Measurements from ENCODE around the gene HSPBAP1.

Gene HSPBAP1, protein sequence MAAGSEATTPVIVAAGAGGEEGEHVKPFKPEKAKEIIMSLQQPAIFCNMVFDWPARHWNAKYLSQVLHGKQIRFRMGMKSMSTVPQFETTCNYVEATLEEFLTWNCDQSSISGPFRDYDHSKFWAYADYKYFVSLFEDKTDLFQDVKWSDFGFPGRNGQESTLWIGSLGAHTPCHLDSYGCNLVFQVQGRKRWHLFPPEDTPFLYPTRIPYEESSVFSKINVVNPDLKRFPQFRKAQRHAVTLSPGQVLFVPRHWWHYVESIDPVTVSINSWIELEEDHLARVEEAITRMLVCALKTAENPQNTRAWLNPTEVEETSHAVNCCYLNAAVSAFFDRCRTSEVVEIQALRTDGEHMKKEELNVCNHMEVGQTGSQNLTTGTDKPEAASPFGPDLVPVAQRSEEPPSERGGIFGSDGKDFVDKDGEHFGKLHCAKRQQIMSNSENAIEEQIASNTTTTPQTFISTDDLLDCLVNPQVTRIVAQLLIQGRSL

DNA sequence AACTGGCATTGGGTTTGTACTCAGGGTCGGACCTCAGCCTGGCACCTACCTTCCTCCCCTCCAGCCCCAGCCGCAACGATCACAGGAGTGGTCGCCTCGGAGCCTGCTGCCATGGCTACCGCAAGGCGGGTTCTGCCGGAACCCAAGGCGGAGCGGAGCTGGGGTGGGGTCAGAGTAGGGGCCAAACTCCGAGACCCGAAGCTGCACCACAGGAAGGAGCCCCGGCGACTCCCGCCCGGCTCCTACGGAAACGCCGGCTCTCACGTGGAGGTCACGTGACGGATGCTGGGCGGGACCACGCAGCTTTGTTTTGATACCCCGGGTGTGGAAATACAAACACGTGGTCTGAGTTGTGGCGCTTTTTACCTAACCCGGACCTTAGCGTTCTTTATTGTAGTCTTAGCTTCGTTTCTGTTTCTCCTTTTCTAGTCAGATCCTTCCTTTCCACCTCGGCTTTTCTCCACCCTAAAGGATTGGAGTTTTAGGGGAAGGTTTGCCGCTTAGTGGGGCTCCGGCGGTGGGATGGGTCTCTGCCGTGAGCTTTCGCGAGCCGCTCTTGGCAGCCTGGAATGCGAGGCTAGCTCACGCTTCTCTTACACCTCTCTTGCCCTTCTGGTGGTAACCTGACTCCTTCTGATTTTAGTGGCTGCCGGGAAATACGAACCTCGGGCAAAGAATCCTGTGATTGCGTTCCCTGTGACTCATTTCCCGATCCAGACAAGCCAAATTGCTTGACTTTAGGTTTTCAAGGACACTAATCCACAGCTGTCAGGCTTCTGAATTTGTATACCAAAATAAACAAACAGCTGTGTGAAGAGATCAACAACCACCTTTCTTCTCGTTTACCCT lies at the start of gene HSPBAP1:
Gene HSPBAP1, minus strand, starts transcription at position 264 of the 849 bp plus-strand sequence. Its CDS starts 151 bp downstream, at position 113.
- DNase-seq: no peak

DNA sequence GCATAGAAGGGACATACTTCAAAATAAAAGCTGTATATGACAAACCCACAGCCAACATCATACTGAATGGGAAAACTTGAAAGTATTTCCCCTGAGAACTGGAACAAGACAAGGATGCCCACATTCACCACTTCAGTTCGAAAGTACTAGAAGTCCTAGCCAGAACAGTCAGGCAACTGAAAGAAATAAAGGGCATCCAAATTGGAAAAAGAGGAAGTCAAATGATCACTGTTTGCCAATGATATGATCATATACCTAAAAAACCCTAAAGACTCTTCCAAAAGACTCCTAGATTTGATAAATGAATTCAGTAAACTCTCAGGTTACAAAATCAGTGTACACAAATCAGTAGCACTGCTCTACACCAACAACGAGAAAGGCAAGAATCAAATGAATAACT lies 42.0 kb upstream of the HSPBAP1 start:
- DNase-seq: no peak

GRCh38 chr3:122828281-122828680 lies 34.6 kb upstream of the HSPBAP1 start:
- DNase-seq: no peak

DNA sequence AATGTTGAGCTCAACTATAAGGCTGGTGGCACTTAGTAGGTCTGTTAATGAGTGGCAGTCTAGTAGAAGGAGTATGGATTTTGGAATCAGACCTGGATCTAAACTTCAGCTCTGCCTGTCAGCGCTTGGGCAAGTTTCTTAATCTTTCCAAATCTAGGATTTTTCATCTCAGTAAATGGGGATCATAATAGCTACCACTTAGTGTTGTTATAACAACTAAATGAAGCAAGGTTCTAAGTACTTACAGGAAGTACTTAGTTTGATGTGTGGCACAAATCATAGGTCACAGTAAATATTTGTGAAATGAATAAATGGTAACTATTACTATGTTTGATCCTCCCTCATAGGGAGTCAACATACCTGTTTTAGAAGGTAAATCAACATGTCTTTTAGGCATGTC lies 32.6 kb upstream of the HSPBAP1 start:
- DNase-seq: no peak

GRCh38 chr3:122825460-122825859 lies 31.8 kb upstream of the HSPBAP1 start:
- no peak for DNase-seq

DNA sequence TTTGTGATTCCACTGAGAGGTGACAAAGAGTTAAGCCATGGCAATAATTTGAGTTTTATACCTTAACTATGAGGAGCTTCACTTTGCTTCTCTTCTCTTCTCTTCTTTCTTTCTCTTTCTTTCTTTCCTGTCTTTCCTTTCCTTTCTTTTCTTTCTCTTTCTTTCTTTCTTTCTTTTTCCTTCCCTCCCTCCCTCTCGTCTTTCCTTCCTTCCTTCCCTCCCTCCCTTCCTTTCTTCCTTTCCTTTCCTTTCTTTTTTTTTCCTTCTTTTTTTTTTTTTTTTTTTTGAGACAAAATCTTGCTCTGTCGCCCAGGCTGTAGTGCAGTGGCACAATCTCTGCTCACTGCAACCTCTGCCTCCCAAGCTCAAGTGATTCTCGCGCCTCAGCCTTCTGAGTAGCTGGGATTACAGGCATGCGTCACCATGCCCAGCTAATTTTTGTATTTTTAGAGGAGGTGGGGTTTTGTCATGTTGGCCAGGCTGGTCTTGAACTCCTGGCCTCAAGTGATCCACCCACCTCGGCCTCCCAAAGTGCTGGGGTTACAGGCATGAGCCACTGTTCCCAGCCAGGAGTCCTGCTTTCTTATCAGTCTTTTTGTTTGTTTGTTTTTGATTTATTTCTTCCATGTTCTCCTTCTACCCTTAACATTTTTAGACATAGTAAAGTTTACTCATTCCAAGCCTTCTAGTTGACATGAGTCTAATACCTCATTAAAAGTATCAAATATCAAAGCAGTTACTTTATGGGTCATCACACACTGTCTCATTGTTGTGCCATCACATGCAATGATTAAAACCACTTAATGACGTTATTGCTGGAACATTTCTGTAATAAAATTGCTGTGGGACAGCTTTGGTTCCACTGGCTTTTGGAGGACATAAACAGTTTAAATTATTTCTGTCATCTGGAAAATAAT lies 31.1 kb upstream of the HSPBAP1 start:
- DNase-seq: no peak

DNA sequence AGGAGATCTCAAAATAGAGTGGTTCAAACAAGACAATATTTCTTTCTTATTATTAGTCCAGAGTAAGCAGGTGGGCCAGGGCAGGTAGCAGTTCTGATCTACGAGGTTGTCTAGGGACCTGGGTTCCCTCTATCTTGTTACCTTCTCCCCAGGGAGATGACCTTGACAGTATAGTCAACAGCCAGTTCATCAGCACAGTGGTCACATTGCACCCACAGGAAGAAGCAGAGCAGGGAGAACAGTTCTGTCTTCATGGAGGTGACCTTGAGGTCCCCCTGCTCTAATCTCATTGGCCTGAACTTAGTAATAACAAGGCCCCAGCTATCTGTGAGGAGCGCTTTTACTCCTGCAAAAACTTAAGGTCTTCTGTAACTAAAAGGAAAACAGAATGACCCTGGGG lies 23.0 kb upstream of the HSPBAP1 start:
- no peak for DNase-seq

GRCh38 chr3:122810734-122811133 lies 17.1 kb upstream of the HSPBAP1 start:
- peak; percentile 1 for DNase-seq

DNA sequence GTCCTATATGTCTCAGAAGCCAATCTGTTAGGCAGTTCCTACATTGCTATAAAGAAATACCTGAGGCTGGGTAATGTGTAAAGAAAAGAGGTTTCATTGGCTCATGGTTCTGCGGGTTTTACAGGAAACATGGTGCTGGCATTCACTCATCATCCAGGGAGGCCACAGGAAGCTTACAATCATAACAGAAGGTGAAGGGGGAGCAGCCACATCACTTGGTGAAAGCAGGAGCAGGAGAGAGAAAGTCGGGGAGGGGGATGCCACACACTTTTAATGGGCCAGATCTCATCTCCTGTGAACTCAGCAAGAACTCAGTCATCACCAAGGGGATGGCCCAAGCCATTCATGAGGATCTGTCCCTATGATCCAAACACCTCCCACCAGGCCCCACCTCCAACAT lies 10.3 kb upstream of the HSPBAP1 start:
- DNase-seq: no peak

- DNase-seq: no peak
Measured at GRCh38 chr3:122802323-122802722, 8.7 kb upstream of the HSPBAP1 start.

GRCh38 chr3:122800706-122801237 lies 7.1 kb upstream of the HSPBAP1 start:
- no peak for DNase-seq

- no peak for DNase-seq
Measured at GRCh38 chr3:122800031-122800430, 6.4 kb upstream of the HSPBAP1 start.

- DNase-seq: no peak
Measured at GRCh38 chr3:122799322-122799721, 5.7 kb upstream of the HSPBAP1 start.

GRCh38 chr3:122797291-122797690 lies 3.7 kb upstream of the HSPBAP1 start:
- no peak for DNase-seq

DNA sequence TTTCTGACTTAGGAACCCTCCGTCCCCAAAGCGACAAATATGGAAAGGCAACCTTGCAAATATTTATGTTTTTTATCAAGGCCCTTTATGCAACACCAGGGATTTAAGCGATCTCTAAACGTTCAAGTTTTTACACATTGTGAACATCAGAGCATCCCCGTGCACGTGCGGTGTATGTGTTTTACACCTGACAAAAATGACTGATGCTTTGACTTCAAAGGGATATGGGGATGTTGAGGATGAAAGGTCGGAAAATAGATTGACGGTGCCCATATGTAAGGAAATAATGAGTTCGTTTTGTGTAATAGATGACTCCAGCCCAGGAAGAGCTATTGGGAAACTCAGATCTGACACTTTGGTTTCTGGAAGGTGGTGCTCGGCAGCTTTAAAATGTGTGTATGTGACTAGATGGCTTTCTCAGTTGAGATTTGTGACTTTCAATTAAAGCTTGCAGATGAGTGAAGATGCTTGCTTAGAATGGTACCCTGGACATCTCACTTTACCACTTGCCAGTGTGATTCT lies 2.1 kb upstream of the HSPBAP1 start:
- no peak for DNase-seq

DNA sequence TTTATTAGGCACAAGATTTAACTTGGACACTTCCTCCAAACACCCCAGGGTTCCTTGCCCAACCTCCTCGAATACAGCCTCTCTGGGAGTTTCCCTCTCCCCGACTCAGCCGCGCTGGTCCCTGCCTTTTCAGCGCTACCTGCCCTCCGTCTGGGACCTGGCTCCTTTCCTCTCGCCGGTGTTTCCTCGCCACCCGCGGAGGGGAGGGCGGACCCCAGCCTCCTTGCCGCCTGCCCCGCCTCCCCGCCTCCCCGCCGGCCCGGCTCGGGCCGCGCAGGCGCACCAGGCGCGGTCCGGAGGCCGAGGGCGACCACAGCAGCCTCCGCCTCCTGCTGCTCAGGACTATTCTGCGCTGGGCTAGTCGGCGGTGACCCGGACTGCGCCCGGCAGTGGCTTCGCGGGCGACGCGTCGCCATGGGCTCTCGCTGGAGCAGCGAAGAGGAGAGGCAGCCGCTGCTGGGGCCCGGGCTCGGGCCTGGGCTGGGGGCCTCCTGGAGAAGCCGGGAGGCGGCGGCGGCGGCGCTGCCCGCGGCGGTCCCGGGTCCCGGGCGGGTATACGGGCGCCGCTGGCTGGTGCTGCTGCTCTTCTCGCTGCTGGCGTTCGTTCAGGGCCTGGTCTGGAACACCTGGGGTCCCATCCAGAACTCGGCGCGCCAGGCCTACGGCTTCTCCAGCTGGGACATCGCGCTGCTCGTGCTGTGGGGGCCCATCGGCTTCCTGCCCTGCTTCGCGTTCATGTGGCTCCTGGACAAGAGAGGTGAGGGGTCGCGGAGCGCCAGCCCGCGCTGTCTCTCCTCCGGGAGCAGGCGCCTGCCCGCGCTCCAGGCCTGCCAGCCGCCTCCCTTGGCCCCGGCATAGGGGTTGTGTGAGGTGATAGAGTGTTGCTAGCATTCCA lies 1.4 kb upstream of the HSPBAP1 start, which contains the start of gene SLC49A4:
Gene SLC49A4, plus strand, starts transcription at position 291 of the 895 bp plus-strand sequence. Its CDS starts 124 bp downstream, at position 415.
- no peak for DNase-seq

- DNase-seq: no peak
Measured at GRCh38 chr3:122794483-122794778, 800 bp upstream of the HSPBAP1 start.

DNA sequence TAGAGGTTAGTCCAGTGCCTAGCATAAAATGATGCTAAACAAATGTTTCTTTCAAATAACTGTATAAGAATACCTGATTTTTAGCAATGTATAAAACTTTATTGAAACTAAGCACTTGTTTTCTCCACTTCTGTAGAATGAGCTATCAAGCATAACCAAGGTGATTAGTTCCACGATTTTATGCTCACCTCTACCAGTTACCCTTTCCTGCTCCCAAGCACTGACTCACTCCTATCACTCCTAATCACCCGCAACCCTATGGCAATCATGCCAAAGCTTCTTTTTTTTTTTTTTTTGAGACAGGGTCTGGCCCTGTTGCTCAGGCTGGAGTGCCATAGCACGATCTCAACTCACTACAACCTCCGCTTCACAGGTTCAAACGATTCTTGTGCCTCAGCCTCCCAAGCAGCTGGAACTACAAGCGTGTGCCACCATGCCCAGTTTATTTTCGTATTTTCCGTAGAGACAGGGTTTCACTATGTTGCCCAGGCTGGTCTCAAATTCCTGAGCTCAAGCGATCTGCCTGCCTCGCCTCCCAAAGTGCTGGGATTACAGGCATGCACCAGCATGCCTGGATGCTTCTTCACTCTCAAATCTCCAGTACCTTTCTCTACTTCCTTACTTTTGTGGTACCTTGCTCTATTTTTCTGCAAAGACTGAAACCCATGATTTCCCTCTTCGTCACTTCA lies 3.9 kb downstream of the HSPBAP1 start:
- no peak for DNase-seq

DNA sequence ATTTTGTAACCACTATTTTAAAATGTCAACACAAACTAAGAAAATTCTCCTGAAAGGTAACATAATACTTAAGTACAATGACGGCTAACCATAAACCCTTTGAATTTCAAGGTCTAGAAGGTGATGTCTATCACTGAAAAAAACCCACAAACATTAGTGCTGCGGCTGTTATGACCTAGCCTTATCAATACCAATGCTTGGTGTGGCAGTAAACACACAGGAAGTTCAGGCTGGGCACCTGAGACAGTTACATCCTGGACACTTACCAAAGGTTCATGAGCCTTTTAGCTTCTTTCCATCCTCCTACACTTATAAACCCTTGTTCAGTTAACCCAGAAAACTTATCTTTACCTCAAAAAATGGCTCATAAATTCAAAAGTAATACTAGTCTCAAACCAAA lies 5.8 kb downstream of the HSPBAP1 start:
- DNase-seq: no peak

GRCh38 chr3:122786066-122786465 lies 7.6 kb downstream of the HSPBAP1 start:
- DNase-seq: no peak

GRCh38 chr3:122785231-122785630 lies 8.4 kb downstream of the HSPBAP1 start:
- no peak for DNase-seq

Data from SHP77 treated with DMSO at 0.1 percent for 48 hours (cell line).